ENCODE measurements around the gene NLRC4. TPM values are rescaled to one million over a fixed set of nuclear protein-coding genes. Genes with fewer than 3 reads are reported as not detected.

The NLRC4 gene
- total and polyA plus RNA-seq, 4 donors = 0.82 to 2.9 (median 1.5) TPM

DNA sequence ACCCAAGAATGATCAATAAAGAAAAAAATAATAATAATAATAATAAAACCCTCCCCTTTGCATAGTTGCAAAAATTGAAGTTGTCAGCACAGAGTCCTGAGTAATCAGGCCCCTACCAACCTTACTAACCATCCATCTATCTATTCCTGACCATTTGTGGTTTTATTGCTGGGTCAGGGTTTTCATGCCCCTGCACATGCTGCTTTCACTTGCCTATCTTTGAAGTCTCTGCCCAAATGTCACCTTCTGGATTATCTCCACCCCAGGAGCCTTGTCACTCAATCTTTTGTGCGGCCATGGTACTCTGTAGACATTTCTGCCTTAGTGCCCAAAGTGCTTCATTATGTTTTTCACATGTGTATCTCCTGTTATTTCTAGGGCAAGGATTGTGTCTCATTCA is 63.9 kb downstream of the NLRC4 start:
- no peak for TF ChIP-seq RAD21 (IDR thresholded peaks at IDR 0.05)
- TF ChIP-seq JUND (IDR thresholded peaks at IDR 0.05) = no peak
- TF ChIP-seq HNF4A (conservative IDR thresholded peaks at IDR 0.05) = no peak
- TF ChIP-seq, protein P1, sequence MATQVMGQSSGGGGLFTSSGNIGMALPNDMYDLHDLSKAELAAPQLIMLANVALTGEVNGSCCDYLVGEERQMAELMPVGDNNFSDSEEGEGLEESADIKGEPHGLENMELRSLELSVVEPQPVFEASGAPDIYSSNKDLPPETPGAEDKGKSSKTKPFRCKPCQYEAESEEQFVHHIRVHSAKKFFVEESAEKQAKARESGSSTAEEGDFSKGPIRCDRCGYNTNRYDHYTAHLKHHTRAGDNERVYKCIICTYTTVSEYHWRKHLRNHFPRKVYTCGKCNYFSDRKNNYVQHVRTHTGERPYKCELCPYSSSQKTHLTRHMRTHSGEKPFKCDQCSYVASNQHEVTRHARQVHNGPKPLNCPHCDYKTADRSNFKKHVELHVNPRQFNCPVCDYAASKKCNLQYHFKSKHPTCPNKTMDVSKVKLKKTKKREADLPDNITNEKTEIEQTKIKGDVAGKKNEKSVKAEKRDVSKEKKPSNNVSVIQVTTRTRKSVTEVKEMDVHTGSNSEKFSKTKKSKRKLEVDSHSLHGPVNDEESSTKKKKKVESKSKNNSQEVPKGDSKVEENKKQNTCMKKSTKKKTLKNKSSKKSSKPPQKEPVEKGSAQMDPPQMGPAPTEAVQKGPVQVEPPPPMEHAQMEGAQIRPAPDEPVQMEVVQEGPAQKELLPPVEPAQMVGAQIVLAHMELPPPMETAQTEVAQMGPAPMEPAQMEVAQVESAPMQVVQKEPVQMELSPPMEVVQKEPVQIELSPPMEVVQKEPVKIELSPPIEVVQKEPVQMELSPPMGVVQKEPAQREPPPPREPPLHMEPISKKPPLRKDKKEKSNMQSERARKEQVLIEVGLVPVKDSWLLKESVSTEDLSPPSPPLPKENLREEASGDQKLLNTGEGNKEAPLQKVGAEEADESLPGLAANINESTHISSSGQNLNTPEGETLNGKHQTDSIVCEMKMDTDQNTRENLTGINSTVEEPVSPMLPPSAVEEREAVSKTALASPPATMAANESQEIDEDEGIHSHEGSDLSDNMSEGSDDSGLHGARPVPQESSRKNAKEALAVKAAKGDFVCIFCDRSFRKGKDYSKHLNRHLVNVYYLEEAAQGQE (IDR thresholded peaks at IDR 0.05) = no peak
- TF ChIP-seq HNF4G (IDR thresholded peaks at IDR 0.05) = no peak
- TF ChIP-seq FOXA1 (IDR thresholded peaks at IDR 0.05) = no peak
- TF ChIP-seq, protein P2, sequence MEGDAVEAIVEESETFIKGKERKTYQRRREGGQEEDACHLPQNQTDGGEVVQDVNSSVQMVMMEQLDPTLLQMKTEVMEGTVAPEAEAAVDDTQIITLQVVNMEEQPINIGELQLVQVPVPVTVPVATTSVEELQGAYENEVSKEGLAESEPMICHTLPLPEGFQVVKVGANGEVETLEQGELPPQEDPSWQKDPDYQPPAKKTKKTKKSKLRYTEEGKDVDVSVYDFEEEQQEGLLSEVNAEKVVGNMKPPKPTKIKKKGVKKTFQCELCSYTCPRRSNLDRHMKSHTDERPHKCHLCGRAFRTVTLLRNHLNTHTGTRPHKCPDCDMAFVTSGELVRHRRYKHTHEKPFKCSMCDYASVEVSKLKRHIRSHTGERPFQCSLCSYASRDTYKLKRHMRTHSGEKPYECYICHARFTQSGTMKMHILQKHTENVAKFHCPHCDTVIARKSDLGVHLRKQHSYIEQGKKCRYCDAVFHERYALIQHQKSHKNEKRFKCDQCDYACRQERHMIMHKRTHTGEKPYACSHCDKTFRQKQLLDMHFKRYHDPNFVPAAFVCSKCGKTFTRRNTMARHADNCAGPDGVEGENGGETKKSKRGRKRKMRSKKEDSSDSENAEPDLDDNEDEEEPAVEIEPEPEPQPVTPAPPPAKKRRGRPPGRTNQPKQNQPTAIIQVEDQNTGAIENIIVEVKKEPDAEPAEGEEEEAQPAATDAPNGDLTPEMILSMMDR (IDR thresholded peaks at IDR 0.05; ENCODE audit: low read depth, low read length, missing input control) = no peak
- no peak for TF ChIP-seq NR2F2 (IDR thresholded peaks at IDR 0.05)
- no peak for DNase-seq (ENCODE audit: low spot score)
- WGBS = 97% methylated on average over 1 of the region's 1 CpG
- no peaks in the 10 kb centered on the region for H3K9me3 ChIP-seq (ENCODE audit: control insufficient read depth in 4 of 4, low read length in 3 of 4)
- no peaks in the 10 kb centered on the region for H3K27me3 ChIP-seq (ENCODE audit: control insufficient read depth in 4 of 4, insufficient read depth in 4 of 4, low read length in 3 of 4)
- no peak overlapping the region for H3K27ac ChIP-seq (ENCODE audit: low read depth in 1 of 2, low read length in 2 of 2)
- no peak overlapping the region for H3K9ac ChIP-seq (ENCODE audit: low read depth in 1 of 2, low read length in 2 of 2)
- H3K4me1 ChIP-seq (ENCODE audit: control insufficient read depth in 4 of 4, insufficient read depth in 4 of 4, low read length in 3 of 4) = no peaks in the 10 kb centered on the region
- no peak overlapping the region for H3K4me3 ChIP-seq (ENCODE audit: low read depth in 1 of 3, low read length in 3 of 3)
- peaks cover 4 to 27% (median 11%) of the 10 kb centered on the region in 4 donors for H3K36me3 ChIP-seq (ENCODE audit: control insufficient read depth in 4 of 4, insufficient read depth in 3 of 4, low read depth in 1 of 4, low read length in 3 of 4)

DNA sequence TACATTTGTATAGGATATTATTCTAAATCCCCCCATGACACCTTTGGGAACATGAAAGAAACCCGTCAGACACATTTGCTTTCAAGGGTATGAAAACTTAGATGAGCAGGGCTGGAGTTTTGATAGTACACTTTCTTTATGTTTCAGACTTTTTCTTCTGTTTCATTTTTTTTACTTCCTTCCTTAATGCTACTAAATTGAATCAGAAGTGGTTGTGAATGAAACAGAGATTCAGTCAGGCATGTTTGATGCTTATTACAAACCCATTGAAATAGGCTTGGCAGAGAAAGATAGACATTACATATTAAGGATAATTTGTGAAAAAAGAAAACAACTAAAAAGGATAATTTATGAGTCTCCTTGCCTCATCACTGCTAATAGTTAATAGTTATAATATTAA is 72.3 kb downstream of the NLRC4 start:
- Histone ChIP-seq H3K9me3 (ENCODE audit: control insufficient read depth in 4 of 4, low read length in 3 of 4) (no peaks in the 10 kb centered on the region), H3K36me3 (ENCODE audit: control insufficient read depth in 4 of 4, insufficient read depth in 3 of 4, low read depth in 1 of 4, low read length in 3 of 4) (peaks cover 2 to 23% (median 16%) of the 10 kb centered on the region in 4 donors), H3K4me3 (ENCODE audit: low read depth in 1 of 3, low read length in 3 of 3) (no peak overlapping the region), H3K27ac (ENCODE audit: low read depth in 1 of 2, low read length in 2 of 2) (no peak overlapping the region), H3K9ac (ENCODE audit: low read depth in 1 of 2, low read length in 2 of 2) (no peak overlapping the region), H3K4me1 (ENCODE audit: control insufficient read depth in 4 of 4, insufficient read depth in 4 of 4, low read length in 3 of 4) (no peaks in the 10 kb centered on the region), H3K27me3 (ENCODE audit: control insufficient read depth in 4 of 4, insufficient read depth in 4 of 4, low read length in 3 of 4) (no peaks in the 10 kb centered on the region)
- 96% methylated on average over 1 of the region's 1 CpG for WGBS
- TF ChIP-seq GABPA (IDR thresholded peaks at IDR 0.05 in 1 of 2, conservative IDR thresholded peaks at IDR 0.05 in 1 of 2) = no peak
- TF ChIP-seq, protein P1 (IDR thresholded peaks at IDR 0.05) = no peak
- no peak for DNase-seq (ENCODE audit: low spot score)
